Tracheal epithelial cell (primary cell): ENCODE measurements around the gene SQOR. TPM values are rescaled to one million over a fixed set of nuclear protein-coding genes. Genes with fewer than 3 reads are reported as not detected.

Source experiments
- total RNA-seq: library from RNA; depleted of rRNA; stranded (reverse); fragments of >200 nt; gene quantifications from 2 replicates; pipeline ENCODE4 v1.2.1, GENCODE V29; 2014

The SQOR gene
- total RNA-seq: 302 and 378 TPM in 2 replicates

GRCh38 chr15:45634432-45635190 lies at the start of gene SQOR:
SQOR (plus strand) TSS chr15:45635029; CDS start chr15:45658924, 23,895 bp downstream.

GRCh38 chr15:45587095-45587862 lies 47.5 kb upstream of the SQOR start, which contains the start of gene BLOC1S6:
BLOC1S6 (plus strand) TSS chr15:45587379; CDS start chr15:45587444, 65 bp downstream.

Other genes starting within 250 kb of the SQOR start
- gene SLC30A4, start 112.3 kb upstream of the SQOR start, total RNA-seq: 1.7 and 2.9 TPM in 2 replicates
- 48.6 and 66.3 TPM in 2 replicates for gene BLOC1S6, start 47.6 kb upstream of the SQOR start, total RNA-seq